NCI-H510A treated with DMSO at 0.1 percent for 48 hours (cell line): ENCODE measurements around the gene SPEM2.

ENCODE experiments used
- DNase-seq: peaks from one replicate; lab custom pipeline; 2025; lab: John Stamatoyannopoulos, UW

Gene SPEM2

GRCh38 chr17:7425316-7425715 is at the start of gene SPEM2:
Gene SPEM2, plus strand, starts transcription at chr17:7425616. Its CDS starts 73 bp downstream, at chr17:7425689.
- DNase-seq, result no peak

- no peak for DNase-seq
These were observed 46.3 kb upstream of the SPEM2 start for GRCh38 chr17:7379134-7379533.

DNA sequence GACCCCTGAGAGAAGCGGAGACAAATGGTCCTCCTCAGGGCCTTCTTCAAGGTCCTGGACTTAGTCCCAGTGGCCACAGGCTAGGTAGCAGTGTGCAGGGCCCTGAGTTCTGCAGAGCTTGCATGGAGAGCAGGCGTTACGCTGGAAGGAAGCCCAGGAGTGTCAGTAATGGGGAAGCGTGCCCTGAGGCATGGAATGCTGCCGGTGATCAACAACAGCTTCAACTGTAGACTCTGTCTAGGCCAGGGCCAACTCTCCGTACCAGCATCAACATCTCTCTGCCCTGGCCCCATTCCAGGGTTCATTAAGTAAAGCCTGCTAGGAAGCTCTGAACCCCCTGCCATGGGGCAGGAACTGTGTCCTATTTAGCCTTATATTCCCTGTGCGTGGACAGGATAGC is 45.1 kb upstream of the SPEM2 start:
- no peak for DNase-seq

DNA sequence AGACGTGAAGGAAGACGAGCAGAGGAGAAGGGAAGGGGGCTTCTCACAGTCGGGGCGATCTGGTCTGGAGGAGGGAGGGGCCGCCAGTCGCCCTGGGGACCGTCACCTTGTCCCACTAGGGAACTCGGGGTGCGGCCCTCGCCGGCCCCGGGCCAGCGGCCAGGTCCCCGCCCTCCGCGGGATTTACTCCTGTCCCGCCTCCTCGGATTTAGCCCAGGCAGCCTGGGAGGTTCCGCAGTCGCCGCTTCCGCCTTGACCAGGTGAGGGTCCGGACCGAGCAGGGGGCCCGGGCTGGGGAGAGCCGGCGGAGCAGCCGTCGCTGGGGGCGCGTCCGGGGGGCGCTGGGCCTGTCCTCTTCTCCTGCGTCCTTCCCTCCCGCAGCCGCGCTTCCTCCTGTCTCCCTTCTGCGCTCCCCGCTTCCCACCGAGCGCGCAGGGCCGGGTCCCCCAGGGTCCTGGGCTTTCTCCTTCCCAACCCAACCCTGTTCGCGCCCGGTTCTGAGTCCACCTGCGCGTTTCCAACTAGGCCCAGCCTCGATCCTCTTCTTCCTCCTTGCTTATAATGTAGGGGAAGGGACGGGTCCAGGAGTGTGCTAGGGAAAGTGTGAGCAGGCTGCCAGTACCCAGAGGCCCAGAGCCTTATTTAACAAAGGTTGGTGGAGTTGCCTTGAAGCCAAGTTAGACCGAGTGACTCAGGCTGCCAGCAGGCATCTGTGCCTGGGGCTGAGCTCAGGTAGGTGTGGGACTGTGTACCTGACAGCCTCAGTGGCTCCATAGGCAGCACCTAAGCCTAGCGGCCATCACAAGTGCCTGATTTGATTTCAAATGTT is 44.3 kb upstream of the SPEM2 start, which contains the start of gene TNK1:
Gene TNK1, plus strand, starts transcription at position 235 of the 829 bp plus-strand sequence. CDS start 1,838 bp downstream, outside the sequence.
- no peak for DNase-seq

- no peak for DNase-seq
These were observed 42.5 kb upstream of the SPEM2 start for GRCh38 chr17:7382901-7383300.

DNA sequence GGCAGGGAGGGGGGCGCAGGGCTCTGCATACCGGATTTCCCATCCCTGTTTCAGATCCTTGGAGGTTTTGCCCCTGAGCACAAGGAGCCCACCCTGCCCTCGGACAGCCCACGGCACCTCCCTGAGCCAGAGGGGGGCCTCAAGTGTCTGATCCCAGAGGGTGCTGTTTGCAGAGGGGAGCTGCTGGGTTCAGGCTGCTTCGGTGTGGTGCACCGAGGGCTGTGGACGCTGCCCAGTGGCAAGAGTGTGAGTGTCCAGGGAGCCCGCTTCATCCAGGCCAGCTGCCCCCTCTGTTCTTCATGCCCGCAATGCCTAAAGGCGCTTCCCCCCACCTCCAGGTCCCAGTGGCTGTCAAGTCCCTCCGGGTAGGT is 42.1 kb upstream of the SPEM2 start:
- no peak for DNase-seq

DNA sequence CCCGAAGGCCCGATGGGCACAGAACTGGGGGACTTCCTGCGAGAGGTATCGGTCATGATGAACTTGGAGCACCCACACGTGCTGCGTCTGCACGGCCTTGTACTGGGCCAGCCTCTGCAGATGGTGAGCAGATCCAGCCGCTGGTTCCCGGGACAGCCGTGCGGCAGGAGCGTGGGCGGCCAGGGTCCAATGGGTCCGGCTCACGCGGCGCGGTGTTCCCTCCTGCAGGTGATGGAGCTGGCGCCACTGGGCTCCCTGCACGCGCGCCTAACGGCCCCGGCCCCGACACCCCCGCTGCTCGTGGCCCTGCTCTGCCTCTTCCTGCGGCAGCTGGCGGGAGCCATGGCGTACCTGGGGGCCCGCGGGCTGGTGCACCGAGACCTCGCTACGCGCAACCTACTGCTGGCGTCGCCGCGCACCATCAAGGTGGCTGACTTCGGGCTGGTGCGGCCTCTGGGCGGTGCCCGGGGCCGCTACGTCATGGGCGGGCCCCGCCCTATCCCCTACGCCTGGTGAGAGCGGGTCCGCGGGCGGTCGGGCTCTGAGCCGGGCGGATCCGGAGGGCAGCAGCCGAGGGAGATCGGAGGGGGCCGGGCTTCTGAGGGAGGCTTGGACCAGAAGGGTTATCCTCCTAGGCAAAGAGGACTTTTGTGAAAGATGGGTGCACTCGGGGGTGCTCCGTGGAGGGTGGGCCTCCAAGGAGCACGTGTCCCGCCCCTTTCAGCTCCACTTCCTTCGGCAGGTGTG is 41.5 kb upstream of the SPEM2 start:
- DNase-seq, result peak; percentile 69

GRCh38 chr17:7384489-7385081 is 40.8 kb upstream of the SPEM2 start:
- DNase-seq, result no peak

GRCh38 chr17:7388856-7389255 is 36.6 kb upstream of the SPEM2 start:
- DNase-seq, result no peak

- no peak for DNase-seq
These were observed 35.2 kb upstream of the SPEM2 start for GRCh38 chr17:7389924-7390910.

GRCh38 chr17:7391307-7391706 is 34.1 kb upstream of the SPEM2 start:
- no peak for DNase-seq

DNA sequence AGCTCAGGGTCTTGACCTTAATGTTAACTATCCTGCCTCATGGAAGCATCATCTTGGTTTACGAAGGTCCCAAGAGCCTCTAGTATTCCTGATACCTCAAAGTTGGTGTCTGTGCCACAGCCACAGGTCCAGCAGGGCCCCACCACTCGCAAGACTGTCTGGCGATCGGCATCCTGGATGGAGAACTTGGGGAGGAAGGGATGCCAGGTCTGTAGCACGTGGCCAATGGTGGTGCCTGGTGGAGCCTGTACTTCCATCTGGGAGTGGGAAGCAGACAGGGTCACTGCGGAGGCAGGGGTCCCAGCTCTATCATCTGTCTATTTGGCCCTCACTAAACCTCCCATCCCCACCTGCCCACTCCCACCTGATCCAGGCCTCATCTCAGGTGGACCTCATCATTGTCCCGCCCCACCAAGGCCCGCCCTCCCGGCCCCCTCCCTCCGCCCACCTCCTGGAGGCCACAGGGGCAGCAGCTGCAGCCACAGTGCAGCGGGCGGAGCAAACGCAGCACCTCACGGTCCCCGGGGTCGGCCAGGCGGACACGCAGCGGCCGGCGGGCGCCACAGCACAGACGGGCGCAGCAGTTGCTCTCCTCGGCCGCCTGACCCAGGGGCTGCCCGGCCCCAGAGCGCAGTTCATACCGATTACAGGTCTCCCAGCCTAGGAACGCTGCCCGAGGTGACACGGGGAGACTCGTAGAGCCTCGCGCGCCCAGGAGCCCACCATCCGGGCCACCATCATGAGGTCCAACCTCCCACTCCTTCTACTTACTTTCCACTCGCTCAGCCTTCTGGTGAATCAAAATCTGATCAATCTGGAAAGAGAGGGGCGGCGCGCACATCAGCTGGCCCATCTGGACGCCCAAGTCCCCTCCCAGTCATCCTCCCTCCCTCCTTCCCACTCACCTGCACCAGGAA is 32.5 kb upstream of the SPEM2 start:
- DNase-seq, result no peak

DNA sequence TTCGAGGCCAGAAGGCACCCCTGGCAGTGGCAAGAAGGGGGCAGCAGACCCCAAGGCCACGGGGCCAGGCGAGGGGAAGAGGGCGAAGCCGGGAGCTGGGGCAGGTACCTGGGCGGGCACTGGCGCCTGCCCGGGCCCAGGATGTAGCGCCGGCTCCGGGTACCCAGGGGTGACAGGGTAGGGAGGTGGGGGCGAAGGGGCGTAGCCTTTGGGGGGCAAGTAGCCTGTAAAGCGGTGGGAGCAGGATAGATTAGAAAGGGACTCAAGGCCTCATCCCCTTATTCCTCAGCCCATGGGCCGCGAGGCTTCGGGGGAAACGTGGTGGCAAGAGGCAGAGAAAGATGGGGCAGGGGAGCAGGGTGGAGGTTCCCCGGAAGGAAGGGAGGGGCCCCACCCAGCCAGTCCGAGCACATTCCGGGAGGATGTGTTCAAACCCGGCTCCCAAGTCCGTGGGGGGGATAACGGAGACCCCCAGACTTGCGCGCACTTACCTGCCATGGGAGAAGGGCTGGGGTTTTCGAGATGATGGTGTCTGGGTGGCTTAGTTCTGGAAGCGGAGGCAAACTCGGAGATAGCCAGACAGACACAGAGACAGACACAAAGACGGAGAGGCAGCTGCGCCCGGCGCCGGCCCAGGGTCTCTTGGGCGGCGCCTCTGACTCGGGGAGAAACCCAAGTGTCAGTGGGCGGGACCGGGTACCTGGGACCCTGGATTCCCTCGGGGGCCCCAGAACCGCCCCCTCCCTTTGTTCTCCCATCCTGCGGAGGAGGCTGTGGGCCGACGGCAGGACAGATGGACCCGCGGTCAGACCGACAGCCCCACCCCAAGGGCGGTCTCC is 31.6 kb upstream of the SPEM2 start:
- DNase-seq, result peak; percentile 57

DNA sequence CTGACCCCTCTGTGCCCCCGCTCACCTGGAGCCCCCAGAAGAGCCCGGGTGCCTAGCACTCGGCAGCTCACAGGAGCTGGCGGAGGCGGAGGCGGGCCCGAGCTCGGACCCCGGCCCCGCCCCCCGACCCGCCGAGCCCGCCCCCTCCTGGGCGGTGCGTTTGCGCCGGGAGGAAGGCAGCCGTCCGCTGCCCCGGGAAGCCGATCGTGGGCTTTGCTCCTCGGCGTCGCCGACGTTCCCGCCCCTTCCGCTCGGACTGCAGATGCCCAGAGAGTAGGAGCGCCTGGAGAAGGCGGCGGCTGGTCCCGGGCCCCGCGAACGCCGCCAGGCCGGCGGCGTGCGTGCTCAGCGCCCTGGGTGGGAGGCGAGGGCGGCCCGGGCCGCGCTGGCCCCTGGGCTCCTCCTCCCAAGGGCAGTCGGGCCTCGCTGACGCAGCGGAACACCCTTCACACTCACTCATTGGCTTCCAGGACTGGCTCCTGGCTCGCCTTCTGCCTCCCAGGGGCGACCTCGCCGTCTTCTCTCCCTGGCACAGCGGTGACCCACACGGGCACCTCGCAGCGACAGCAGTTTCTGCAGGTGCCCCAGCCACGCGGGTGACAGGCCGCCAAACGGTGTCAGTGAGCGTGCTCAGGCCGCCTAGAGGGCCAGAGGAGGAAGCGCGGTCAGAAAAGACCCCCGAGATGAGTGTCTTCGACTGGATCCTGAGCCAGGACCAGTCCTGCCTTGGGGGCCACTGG is 30.8 kb upstream of the SPEM2 start, which contains the start of gene PLSCR3:
Gene PLSCR3, minus strand, starts transcription at position 74 of the 740 bp plus-strand sequence. CDS start 415 bp downstream, outside the sequence.
- peak; percentile 78 for DNase-seq

- DNase-seq, result no peak
These were observed 29.3 kb upstream of the SPEM2 start for GRCh38 chr17:7396147-7396546.

DNA sequence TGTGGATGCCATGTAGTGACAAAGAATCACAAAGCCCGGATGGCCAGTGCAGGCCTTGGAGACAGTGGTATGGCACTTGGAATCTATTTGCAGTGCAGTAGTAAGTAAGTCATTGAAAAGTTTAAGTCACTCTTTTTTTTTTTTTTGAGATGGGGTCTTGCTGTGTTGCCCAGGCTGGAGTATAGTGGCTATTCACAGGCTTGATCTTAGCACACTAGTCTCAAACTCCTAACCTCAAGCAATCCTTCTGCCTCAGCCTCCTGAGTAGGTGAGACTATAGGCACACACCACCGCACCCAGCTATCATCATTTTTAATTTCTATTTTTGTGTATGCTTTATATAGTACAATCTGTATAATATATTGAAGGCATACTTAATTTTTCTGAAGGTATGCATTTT is 26.8 kb upstream of the SPEM2 start:
- no peak for DNase-seq

- no peak for DNase-seq
These were observed 22.2 kb upstream of the SPEM2 start for GRCh38 chr17:7403043-7403726.

DNA sequence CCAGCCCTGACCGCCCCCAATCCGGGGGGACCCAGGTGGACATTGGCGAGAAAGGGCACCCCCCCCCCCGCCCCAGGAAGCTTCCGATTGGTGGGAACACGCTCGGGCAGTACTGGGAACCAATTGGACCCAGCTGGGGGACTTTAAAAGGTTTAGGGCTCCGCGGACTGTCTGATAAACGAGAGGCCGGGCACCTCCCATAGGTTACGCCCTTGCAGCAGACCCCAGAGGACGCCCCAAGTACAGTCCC is 21.8 kb upstream of the SPEM2 start:
- DNase-seq, result peak; percentile 87
